HG02884 (cell line): ENCODE data around the gene FGF22.
"Not testable (repeated sequence)": the region's sequence is repeated elsewhere in the genome, so short reads cannot be mapped to it uniquely, and the experiment has no call there.

Source experiments
- ATAC-seq: cut with Tn5 transposase; IDR thresholded peaks from one replicate; pipeline ENCODE4 v1.9.1; 2021; ENCODE audit warnings: mild to moderate bottlenecking, moderate library complexity; ENCODE audit not compliant: unreplicated experiment

Gene FGF22

GRCh38 chr19:605061-605971 is 34.4 kb upstream of the FGF22 start:
- not testable (repeated sequence) for ATAC-seq

GRCh38 chr19:607301-608154 is 32.2 kb upstream of the FGF22 start:
- ATAC-seq, result no peak

- ATAC-seq, result no peak
These were observed 31.3 kb upstream of the FGF22 start for GRCh38 chr19:608155-609003.

- ATAC-seq, result no peak
These were observed 30.7 kb upstream of the FGF22 start for GRCh38 chr19:609004-609346.

GRCh38 chr19:610071-610800 is 29.4 kb upstream of the FGF22 start:
- ATAC-seq, result no peak

- ATAC-seq, result no peak
These were observed 28.7 kb upstream of the FGF22 start for GRCh38 chr19:610801-611480.

- ATAC-seq, result no peak
These were observed 28.2 kb upstream of the FGF22 start for GRCh38 chr19:611481-611868.

GRCh38 chr19:612941-613340 is 26.7 kb upstream of the FGF22 start:
- ATAC-seq, result no peak

- no peak for ATAC-seq
These were observed 25.7 kb upstream of the FGF22 start for GRCh38 chr19:613732-614567.

GRCh38 chr19:615619-616018 is 24.1 kb upstream of the FGF22 start:
- no peak for ATAC-seq

GRCh38 chr19:616062-616700 is 23.5 kb upstream of the FGF22 start:
- ATAC-seq, result no peak

GRCh38 chr19:616747-617526 is 22.7 kb upstream of the FGF22 start:
- no peak for ATAC-seq

- no peak for ATAC-seq
These were observed 22.0 kb upstream of the FGF22 start for GRCh38 chr19:617551-618246.

- ATAC-seq, result no peak
These were observed 21.4 kb upstream of the FGF22 start for GRCh38 chr19:618247-618619.

- no peak for ATAC-seq
These were observed 20.9 kb upstream of the FGF22 start for GRCh38 chr19:618674-619285.

GRCh38 chr19:619286-620002 is 20.2 kb upstream of the FGF22 start:
- ATAC-seq, result no peak
